Subcutaneous abdominal adipose tissue (tissue), 5 donors: ENCODE results near the gene PRICKLE2.

Experiments used
- H3K27ac ChIP-seq: one replicate; pipeline ENCODE4 v1.7.0; 2013; ENCODE audit warnings: low read depth, mild to moderate bottlenecking, inconsistent platforms, low read length, moderate library complexity
- H3K27me3 ChIP-seq, 5 donors: one replicate each; pipeline ENCODE4 v1.7.0; 2013; ENCODE audit warnings: low read length in 5 of 5, inconsistent platforms in 1 of 5; ENCODE audit not compliant: control insufficient read depth in 5 of 5, insufficient read depth in 4 of 5
- H3K36me3 ChIP-seq, 5 donors: one replicate each; pipeline ENCODE4 v1.7.0; 2013; ENCODE audit warnings: low read length in 5 of 5; ENCODE audit not compliant: control insufficient read depth in 5 of 5, insufficient read depth in 5 of 5
- H3K4me1 ChIP-seq, 5 donors: one replicate each; pipeline ENCODE4 v1.7.0; 2013; ENCODE audit warnings: low read length in 5 of 5, mild to moderate bottlenecking in 3 of 5, moderate library complexity in 1 of 5; ENCODE audit not compliant: control insufficient read depth in 5 of 5, insufficient read depth in 5 of 5
- H3K4me3 ChIP-seq, 5 donors: one replicate each; pipeline ENCODE4 v1.7.0; 2013; ENCODE audit warnings: low read length in 5 of 5, low read depth in 1 of 5
- H3K9ac ChIP-seq, 5 donors: one replicate each; pipeline ENCODE4 v1.7.0; 2013; ENCODE audit warnings: low read length in 5 of 5, mild to moderate bottlenecking in 4 of 5, moderate library complexity in 3 of 5
- H3K9me3 ChIP-seq, 5 donors: one replicate each; pipeline ENCODE4 v1.7.0; 2013; ENCODE audit warnings: low read length in 5 of 5; ENCODE audit not compliant: control insufficient read depth in 5 of 5
- donor health status: healthy.
- donor health status: healthy.
- donor health status: healthy.
- donor health status: healthy.
- donor health status: healthy.

PRICKLE2 gene

DNA sequence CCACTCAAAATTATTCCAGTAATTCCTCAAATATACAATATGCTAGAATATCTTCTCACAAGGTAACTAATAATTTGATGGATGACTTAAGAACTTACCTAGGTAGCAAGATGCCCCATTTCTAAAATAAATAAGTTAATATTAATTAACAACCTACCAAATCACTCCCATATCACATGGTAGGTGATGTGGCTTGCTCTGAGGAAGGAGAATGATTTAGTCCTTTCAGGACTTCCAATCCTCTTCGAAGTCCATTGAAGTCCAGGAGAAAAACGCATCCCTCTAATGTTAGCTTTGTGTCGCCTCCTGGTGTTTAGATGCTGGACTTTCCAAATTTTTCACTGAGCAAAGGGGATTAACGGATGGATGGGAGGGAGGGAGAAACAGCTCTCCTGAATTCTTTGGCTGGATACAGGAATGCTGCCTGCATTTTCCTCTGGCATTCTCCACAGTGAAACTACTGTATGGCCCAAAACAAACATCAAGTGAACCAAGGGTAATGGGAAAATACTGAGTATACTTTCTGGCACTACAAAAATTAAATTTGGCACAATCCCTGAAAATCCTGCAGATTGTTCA is 58.6 kb downstream of the PRICKLE2 start:
- Histone ChIP-seq H3K27ac (no peak overlapping the region), H3K9ac (no peak overlapping the region), H3K36me3 (peaks cover 4 to 21% (median 7%) of the 10 kb centered on the region in 5 donors), H3K4me1 (peaks cover 0 to 25% (median 20%) of the 10 kb centered on the region in 5 donors), H3K9me3 (no peaks in the 10 kb centered on the region), H3K4me3 (no peak overlapping the region), H3K27me3 (no peaks in the 10 kb centered on the region)

DNA sequence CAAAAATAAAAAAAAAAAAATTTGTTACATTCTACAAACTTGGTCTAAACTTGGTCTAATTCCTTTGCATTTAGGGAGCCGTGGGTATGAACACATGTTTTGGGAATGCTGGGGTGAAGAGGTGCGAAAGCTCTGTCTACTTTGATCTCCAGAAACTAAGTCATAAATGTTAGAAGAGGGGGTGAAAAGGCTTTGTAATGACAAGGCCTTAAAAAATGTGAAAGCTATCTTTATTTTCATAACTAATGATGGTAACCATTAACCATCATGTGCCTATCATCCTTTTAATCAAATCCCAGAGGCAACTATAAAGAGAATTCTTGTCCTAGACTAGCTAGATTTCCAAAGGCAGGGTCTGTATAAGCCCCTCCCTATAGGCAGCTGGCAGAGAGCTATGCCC is 60.9 kb downstream of the PRICKLE2 start:
- Histone ChIP-seq H3K9me3 (no peaks in the 10 kb centered on the region), H3K4me3 (no peak overlapping the region), H3K27me3 (no peaks in the 10 kb centered on the region), H3K27ac (no peak overlapping the region), H3K36me3 (peaks cover 8 to 33% (median 18%) of the 10 kb centered on the region in 5 donors), H3K9ac (no peak overlapping the region), H3K4me1 (peaks cover 0 to 30% (median 24%) of the 10 kb centered on the region in 5 donors)

DNA sequence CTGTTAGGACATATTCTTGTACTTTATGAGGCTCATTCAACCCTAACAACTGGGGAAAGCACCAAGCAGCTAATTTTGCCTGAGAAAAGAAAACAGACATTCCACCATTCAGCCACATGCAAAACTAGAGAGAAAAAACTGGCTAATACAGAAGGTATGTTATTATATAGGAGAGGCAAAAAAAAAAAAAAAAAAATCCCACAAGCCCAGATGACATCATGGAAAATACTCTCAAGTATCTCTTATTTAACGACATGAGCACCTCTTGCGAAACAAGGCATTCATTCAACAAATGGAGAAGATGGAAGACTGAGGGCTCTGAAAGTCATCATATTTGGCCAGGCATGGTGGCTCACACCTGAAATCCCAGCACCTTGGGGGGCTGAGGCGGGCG is 61.5 kb downstream of the PRICKLE2 start:
- H3K4me1 ChIP-seq = peaks cover 0 to 30% (median 24%) of the 10 kb centered on the region in 5 donors

DNA sequence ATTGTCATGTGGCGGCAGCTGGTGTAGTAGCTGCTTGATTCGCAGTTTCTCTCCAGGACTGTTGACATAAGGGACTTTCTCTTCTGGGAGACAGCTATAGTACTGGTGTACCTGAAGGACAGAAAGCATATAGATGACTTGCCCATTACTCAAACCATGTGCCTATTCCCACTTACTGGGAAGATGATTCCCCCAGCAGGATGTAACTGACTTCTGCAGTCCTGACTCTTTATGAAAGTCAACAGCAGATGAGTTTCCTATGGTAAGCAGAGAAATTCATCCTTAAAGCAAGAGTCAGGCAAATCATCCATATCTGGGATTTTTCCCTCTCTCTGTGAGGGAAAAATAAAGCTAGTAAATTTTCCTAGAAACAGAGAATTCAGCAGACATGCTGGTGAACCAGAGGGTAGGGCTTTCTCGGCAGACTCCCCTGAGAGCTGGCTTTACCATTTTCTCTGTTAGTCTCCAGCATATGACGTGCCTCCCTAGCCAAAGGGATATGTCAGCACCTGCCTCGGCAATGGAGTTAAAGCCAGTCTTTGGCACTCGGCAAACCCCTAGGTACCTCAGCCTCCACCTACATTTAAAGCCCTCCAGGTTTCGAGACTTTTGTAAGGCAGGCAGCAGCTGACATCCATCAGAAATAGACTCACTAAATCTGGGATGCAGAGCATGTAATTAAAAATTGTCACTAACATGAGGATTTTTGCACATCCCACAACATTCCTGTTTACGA is 62.1 kb downstream of the PRICKLE2 start:
- Histone ChIP-seq H3K4me1 (peaks cover 0 to 30% (median 24%) of the 10 kb centered on the region in 5 donors), H3K4me3 (no peak overlapping the region), H3K27me3 (no peaks in the 10 kb centered on the region), H3K36me3 (peaks cover 9 to 45% (median 30%) of the 10 kb centered on the region in 5 donors), H3K27ac (peak overlapping the region; percentile 51), H3K9me3 (no peaks in the 10 kb centered on the region), H3K9ac (no peak overlapping the region)

More for the DNA sequence above, 61.5 kb downstream of the PRICKLE2 start:
- H3K9ac ChIP-seq = no peak overlapping the region
- H3K27ac ChIP-seq = no peak overlapping the region
- peaks cover 8 to 39% (median 24%) of the 10 kb centered on the region in 5 donors for H3K36me3 ChIP-seq
- H3K27me3 ChIP-seq = no peaks in the 10 kb centered on the region
- H3K9me3 ChIP-seq = no peaks in the 10 kb centered on the region
- no peak overlapping the region for H3K4me3 ChIP-seq

- Histone ChIP-seq H3K9me3 (no peaks in the 10 kb centered on the region), H3K36me3 (peaks cover 15 to 61% (median 46%) of the 10 kb centered on the region in 5 donors), H3K9ac (peak overlapping the region in 1 of 5 donors; percentile 10), H3K27me3 (no peaks in the 10 kb centered on the region), H3K4me1 (peaks cover 0 to 27% (median 14%) of the 10 kb centered on the region in 5 donors), H3K4me3 (no peak overlapping the region), H3K27ac (peak overlapping the region; percentile 51)
These were observed 63.7 kb downstream of the PRICKLE2 start for GRCh38 chr3:64161481-64161952.

GRCh38 chr3:64160000-64160695 is 65.1 kb downstream of the PRICKLE2 start:
- H3K27ac ChIP-seq = no peak overlapping the region
- H3K4me1 ChIP-seq = peaks cover 0 to 27% (median 13%) of the 10 kb centered on the region in 5 donors
- H3K9me3 ChIP-seq = no peaks in the 10 kb centered on the region
- no peak overlapping the region for H3K4me3 ChIP-seq
- H3K27me3 ChIP-seq = no peaks in the 10 kb centered on the region
- H3K9ac ChIP-seq = no peak overlapping the region
- peaks cover 27 to 64% (median 52%) of the 10 kb centered on the region in 5 donors for H3K36me3 ChIP-seq

- Histone ChIP-seq H3K36me3 (peaks cover 31 to 66% (median 55%) of the 10 kb centered on the region in 5 donors), H3K9me3 (no peaks in the 10 kb centered on the region), H3K27ac (no peak overlapping the region), H3K9ac (no peak overlapping the region), H3K27me3 (no peaks in the 10 kb centered on the region), H3K4me1 (peaks cover 0 to 24% (median 11%) of the 10 kb centered on the region in 5 donors), H3K4me3 (no peak overlapping the region)
These were observed 66.9 kb downstream of the PRICKLE2 start for GRCh38 chr3:64158334-64158733.

- H3K27ac ChIP-seq = no peak overlapping the region
These were observed 67.9 kb downstream of the PRICKLE2 start for GRCh38 chr3:64157150-64158035.

DNA sequence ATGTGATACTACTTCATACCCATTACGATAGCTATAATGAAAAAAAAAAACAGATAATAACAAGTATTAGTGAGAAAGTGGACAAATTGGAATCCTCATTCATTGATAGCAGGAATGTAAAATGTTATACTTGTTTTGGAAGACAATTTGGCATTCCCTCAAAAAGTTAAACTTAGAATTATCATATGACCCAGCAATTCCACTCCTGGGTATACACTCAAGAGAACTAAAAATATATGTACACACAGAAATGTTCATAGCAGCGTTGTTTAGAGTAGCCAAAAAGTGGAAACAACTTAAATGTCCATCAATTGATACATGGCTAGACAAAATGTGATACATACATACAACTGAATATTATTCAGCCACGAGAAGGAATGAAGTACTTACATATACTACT is 69.9 kb downstream of the PRICKLE2 start:
- H3K9ac ChIP-seq = no peak overlapping the region
- H3K9me3 ChIP-seq = peaks cover 0 to 3% (median 0%) of the 10 kb centered on the region in 5 donors
- peaks cover 33 to 79% (median 76%) of the 10 kb centered on the region in 5 donors for H3K36me3 ChIP-seq
- peaks cover 0 to 22% (median 19%) of the 10 kb centered on the region in 5 donors for H3K4me1 ChIP-seq
- H3K4me3 ChIP-seq = no peak overlapping the region
- H3K27ac ChIP-seq = no peak overlapping the region
- no peaks in the 10 kb centered on the region for H3K27me3 ChIP-seq

More at GRCh38 chr3:64157150-64158035, 67.9 kb downstream of the PRICKLE2 start:
- Histone ChIP-seq H3K9me3 (no peaks in the 10 kb centered on the region), H3K4me1 (peaks cover 0 to 14% (median 10%) of the 10 kb centered on the region in 5 donors), H3K27me3 (no peaks in the 10 kb centered on the region), H3K36me3 (peaks cover 31 to 69% (median 61%) of the 10 kb centered on the region in 5 donors), H3K4me3 (no peak overlapping the region), H3K9ac (no peak overlapping the region)
